CD4-positive, CD25-positive, alpha-beta regulatory T cell (primary cell): Measurements from ENCODE around the gene MYPN. TPM values are rescaled to one million over a fixed set of nuclear protein-coding genes. Genes with fewer than 3 reads are reported as not detected.

Experiments used
- ATAC-seq, 2 donors: fragments of 150-1000 bp; cut with Tn5 transposase; one replicate each; pipeline ENCODE4 v1.10.0; 2021; ENCODE audit warnings: low read depth in 2 of 2, moderate number of reproducible peaks in 2 of 2, moderate library complexity in 1 of 2
- DNase-seq, 3 donors: peaks; one replicate each; pipeline versions ENCODE4 v3.0.0 to v3.0.0-alpha.2; 2012 to 2022; ENCODE audit warnings: mixed read lengths in 1 of 3
- H3K27ac ChIP-seq: one replicate; pipeline ENCODE4 v1.7.0; 2013; ENCODE audit warnings: mild to moderate bottlenecking, low read length; ENCODE audit not compliant: insufficient read depth, poor library complexity, severe bottlenecking
- H3K27me3 ChIP-seq: one replicate; pipeline ENCODE4 v1.7.0; 2013; ENCODE audit warnings: low read length; ENCODE audit not compliant: control insufficient read depth, insufficient read depth
- H3K36me3 ChIP-seq: one replicate; pipeline ENCODE4 v1.7.0; 2013; ENCODE audit warnings: mild to moderate bottlenecking, low read length, moderate library complexity; ENCODE audit not compliant: control insufficient read depth, insufficient read depth
- H3K4me1 ChIP-seq: 2 replicates; pipeline ENCODE4 v1.7.0; 2013; ENCODE audit warnings: mild to moderate bottlenecking, low read length; ENCODE audit not compliant: insufficient read depth, control insufficient read depth, poor library complexity, severe bottlenecking
- H3K4me3 ChIP-seq: one replicate; pipeline ENCODE4 v1.7.0; 2013; ENCODE audit warnings: low read depth, mild to moderate bottlenecking, low read length, moderate library complexity
- H3K9me3 ChIP-seq, 2 experiments: 1 replicate in 1 of 2; 2 replicates in 1 of 2; pipeline ENCODE4 v1.7.0; 2013; ENCODE audit warnings: low read length in 2 of 2, mild to moderate bottlenecking in 1 of 2, moderate library complexity in 1 of 2; ENCODE audit not compliant: control insufficient read depth in 2 of 2
- H3K27ac Mint-ChIP-seq, 3 donors: one replicate each; pipeline ENCODE4 v1.8.0; 2020 to 2022; ENCODE audit warnings: mild to moderate bottlenecking in 3 of 3, mixed read lengths in 3 of 3, moderate library complexity in 2 of 3
- H3K27me3 Mint-ChIP-seq: one replicate; pipeline ENCODE4 v1.8.0; 2022; ENCODE audit warnings: mild to moderate bottlenecking, mixed read lengths
- H3K36me3 Mint-ChIP-seq: one replicate; pipeline ENCODE4 v1.8.0; 2020; ENCODE audit warnings: mixed read lengths
- H3K4me1 Mint-ChIP-seq, 4 donors: one replicate each; pipeline ENCODE4 v1.8.0; 2020 to 2022; ENCODE audit warnings: mixed read lengths in 4 of 4, mild to moderate bottlenecking in 1 of 4
- H3K4me3 Mint-ChIP-seq, 4 donors: one replicate each; pipeline ENCODE4 v1.8.0; 2020 to 2022; ENCODE audit warnings: mild to moderate bottlenecking in 4 of 4, mixed read lengths in 4 of 4, moderate library complexity in 3 of 4
- H3K9me3 Mint-ChIP-seq, 7 donors: one replicate each; pipeline ENCODE4 v1.8.0; 2020 to 2022; ENCODE audit warnings: mixed read lengths in 7 of 7, mild to moderate bottlenecking in 3 of 7, moderate library complexity in 2 of 7
- polyA plus RNA-seq, 4 donors: library from polyadenylated mRNA; unstranded; fragments of 300-500 nt; fragmentation: Illumina TruSeq; gene quantifications; one replicate each; pipeline ENCODE4 v1.2.3, GENCODE V29; 2021
- total RNA-seq: library from RNA; stranded (reverse); gene quantifications from one replicate; pipeline ENCODE4 v1.2.3, GENCODE V29; 2022

The MYPN gene
- total and polyA plus RNA-seq, 5 donors from 2014 or later: not detected

DNA sequence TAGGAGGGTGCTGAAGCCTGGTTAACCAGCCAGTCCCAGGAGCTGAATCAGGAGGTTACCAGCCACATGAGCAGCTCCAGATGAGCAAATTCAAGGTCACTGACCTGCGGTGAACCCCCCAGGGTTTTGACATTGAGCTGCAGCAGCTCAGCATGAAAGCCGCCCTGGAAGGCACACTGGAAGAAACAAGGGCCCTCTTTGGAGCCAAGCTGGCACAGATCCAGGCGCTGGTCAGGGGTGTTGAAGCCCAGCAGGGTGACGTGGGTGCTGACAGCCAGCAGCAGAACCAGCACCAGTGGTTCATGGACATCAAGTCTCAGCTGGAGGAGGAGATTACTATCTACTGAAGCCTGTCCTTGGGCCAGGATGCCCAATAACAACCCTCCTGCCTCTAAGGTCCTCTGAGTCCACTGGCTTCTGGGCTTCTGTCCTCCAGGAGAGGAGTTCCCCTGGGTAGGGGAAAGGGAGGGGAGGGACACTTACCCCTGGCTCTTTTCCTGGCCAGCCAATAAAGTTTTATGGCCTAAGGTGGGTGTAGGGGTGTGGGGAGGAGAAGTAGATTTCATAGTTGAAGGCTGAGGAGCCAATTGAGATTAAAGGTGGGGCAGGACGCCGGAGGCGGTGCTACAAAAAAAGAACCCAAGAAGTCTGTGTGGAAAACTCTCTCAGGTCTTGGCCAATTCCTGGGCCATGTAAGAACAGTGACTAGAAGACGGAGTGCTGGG lies 152.0 kb downstream of the MYPN start:
- Mint-ChIP-seq H3K27ac (no peak overlapping the region), H3K36me3 (no peaks in the 10 kb centered on the region), H3K4me3 (no peak overlapping the region), H3K9me3 (peaks cover 0 to 3% (median 0%) of the 10 kb centered on the region in 7 donors), H3K27me3 (peaks cover 21% of the 10 kb centered on the region), H3K4me1 (no peaks in the 10 kb centered on the region)
- Histone ChIP-seq H3K9me3 (no peaks in the 10 kb centered on the region), H3K4me3 (no peak overlapping the region), H3K27me3 (no peaks in the 10 kb centered on the region), H3K27ac (no peak overlapping the region), H3K36me3 (no peaks in the 10 kb centered on the region), H3K4me1 (no peaks in the 10 kb centered on the region)
- no peak for DNase-seq
- no peak for ATAC-seq

Other genes starting within 250 kb of the MYPN start
- gene SIRT1, start 224.8 kb upstream of the MYPN start, total RNA-seq: 59.2 TPM
- 10 to 100 TPM; 13.5 to 22.0 (median 18.5) TPM for gene SIRT1, start 224.8 kb upstream of the MYPN start, polyA plus RNA-seq
- 69.2 TPM for gene HERC4, start 34.2 kb upstream of the MYPN start, total RNA-seq
- 10 to 100 TPM; 21.6 to 33.4 (median 24.3) TPM for gene HERC4, start 34.2 kb upstream of the MYPN start, polyA plus RNA-seq
- gene ATOH7, start 122.6 kb downstream of the MYPN start, total RNA-seq: not detected
- gene ATOH7, start 122.6 kb downstream of the MYPN start, polyA plus RNA-seq: not detected
- gene HNRNPH3, start 222.6 kb downstream of the MYPN start, total RNA-seq: 200 TPM
- 100 to 1,000 TPM; 120 to 142 (median 137) TPM for gene HNRNPH3, start 222.6 kb downstream of the MYPN start, polyA plus RNA-seq
- gene PBLD, start 223.4 kb downstream of the MYPN start, total RNA-seq: 1.2 TPM
- gene PBLD, start 223.4 kb downstream of the MYPN start, polyA plus RNA-seq: 1 to 10 TPM in 3 of 4 donors, under 1 TPM in 1; 0.85 to 1.5 (median 1.2) TPM